Activated CD8-positive, alpha-beta memory T cell treated with anti-CD3 and anti-CD28 coated beads for 1 hour (primary cell): ENCODE results near the gene CD3G.
"Not testable (repeated sequence)": the region's sequence is repeated elsewhere in the genome, so short reads cannot be mapped to it uniquely, and the experiment has no call there.

Experiments used
- DNase-seq, 2 donors: peaks; one replicate each; pipeline ENCODE4 v3.0.0-alpha.2; 2020; ENCODE audit warnings: low read depth in 1 of 2; ENCODE audit errors: extremely low read depth in 1 of 2

Gene CD3G

DNA sequence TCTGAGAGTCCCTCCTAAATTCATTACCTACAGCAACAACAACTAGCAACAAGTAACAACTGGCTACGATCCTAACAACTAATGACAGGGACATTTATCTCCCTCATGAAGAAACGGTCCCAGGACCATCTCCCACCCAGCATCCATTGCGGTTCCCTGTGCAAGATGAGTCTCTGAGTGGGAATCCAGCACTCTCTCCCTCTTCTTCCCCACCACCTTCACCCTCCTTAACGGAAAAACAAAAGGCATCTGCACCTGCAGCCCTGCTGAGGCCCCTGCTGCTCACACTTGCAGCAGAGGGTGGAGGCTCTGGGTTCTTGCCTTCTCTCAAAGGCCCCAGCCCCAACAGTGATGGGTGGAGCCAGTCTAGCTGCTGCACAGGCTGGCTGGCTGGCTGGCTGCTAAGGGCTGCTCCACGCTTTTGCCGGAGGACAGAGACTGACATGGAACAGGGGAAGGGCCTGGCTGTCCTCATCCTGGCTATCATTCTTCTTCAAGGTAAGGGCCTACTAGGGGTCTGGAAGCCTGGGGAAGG lies at the start of gene CD3G:
CD3G (plus strand) TSS at position 364 of the 535 bp plus-strand sequence; CDS start at position 444, 80 bp downstream.
- peak; percentile 52 to 57 for DNase-seq

DNA sequence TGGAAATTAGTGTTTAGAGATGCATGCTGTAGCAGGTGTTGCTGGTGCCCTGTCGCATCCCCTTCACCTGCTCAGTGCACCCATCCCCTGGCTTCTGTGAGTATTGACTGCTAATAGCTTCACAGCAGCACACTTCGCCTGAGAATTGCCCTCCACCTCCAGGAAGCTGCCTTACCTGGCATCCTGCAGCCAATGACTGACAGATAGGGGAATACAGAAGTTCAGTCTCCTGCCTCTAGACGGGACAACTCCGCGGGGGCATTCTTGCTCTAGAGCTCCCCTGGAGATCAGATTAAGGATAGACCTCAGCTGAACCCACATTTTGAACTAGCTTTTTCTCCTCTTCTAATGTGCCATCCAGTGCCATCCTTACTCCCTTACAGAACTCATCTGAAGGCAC lies 48.9 kb upstream of the CD3G start:
- no peak for DNase-seq

- DNase-seq = no peak
Measured at GRCh38 chr11:118295815-118296454, 48.2 kb upstream of the CD3G start.

DNA sequence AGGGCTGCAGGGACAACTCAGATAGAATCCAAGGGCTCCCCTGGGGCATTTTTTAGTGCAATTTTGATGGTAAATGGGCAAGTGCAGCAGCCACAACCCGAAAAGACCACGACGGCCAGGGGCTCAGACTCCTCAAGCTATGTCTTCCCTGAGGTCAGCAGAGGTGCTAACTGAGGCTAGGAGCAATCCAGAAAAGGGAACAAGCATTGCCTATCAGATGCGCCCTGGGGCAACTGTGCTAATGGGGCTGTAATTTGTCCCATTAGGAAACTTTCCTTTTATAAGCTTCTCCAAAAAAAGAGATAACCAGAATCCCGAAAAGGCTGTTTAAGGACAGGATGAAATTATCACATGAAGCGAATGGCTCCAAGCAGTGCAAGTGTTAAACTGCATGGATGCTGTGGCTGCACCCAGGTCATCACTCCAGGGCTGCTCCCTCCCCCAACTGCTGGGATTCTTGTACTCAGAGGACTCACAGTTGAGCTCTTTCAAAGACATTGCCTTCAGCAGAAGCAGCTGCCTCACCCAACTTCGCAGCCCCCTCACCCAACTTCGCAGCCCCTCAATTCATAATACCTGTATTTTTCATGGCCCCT lies 42.4 kb upstream of the CD3G start:
- no peak for DNase-seq

- DNase-seq = no peak
Measured at GRCh38 chr11:118304227-118304567, 39.9 kb upstream of the CD3G start.

- peak; percentile 39 to 45 for DNase-seq
Measured at GRCh38 chr11:118304568-118305248, 39.4 kb upstream of the CD3G start, which contains the start of gene CD3E. TSS of gene CD3E (plus strand) at chr11:118304730. CDS start at chr11:118304953, 223 bp downstream.

GRCh38 chr11:118305726-118306125 lies 38.4 kb upstream of the CD3G start:
- DNase-seq = no peak

DNA sequence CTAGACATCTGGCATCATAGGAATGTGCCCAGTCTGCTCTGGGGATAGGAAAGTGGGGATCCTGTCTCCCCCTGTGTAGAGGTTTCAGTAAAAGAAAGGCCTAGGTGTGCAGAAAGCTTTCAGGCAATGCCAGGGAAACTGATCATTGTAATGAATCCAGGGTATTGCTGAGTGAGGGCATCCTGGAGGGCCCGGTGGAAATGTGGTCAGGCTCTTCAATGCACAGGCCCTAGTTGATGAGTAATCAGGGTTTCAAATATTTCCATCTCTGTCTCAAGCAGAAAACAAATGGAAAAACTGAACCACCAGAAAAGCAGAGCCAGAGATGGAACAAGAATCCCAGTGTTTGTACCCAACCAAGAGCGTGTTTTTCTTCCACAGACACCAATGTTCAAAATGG lies 37.6 kb upstream of the CD3G start:
- DNase-seq = peak; percentile 28 to 49

DNA sequence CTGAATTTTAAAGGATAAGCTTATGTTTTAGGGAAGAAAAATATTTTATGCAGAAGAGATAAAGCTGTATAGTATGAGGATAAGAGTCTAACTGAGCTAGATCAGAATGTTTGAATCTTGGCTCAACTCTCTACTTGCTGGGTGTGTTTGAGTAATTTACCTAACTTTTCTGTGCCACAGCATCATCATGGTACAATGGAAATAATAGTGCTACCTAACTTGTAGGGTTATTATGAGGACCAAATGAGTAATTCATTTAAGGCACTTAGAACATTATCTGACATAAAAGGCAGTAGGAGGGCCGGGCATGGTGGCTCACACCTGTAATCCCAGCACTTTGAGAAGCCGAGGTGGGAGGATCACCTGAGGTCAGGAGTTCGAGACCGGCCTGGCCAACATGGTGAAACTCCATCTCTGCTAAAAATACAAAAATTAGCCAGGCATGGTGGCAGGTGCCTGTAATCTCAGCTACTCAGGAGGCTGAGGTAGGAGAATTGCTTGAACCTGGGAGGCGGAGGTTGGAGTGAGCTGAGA lies 35.1 kb upstream of the CD3G start:
- not testable (repeated sequence) for DNase-seq

DNA sequence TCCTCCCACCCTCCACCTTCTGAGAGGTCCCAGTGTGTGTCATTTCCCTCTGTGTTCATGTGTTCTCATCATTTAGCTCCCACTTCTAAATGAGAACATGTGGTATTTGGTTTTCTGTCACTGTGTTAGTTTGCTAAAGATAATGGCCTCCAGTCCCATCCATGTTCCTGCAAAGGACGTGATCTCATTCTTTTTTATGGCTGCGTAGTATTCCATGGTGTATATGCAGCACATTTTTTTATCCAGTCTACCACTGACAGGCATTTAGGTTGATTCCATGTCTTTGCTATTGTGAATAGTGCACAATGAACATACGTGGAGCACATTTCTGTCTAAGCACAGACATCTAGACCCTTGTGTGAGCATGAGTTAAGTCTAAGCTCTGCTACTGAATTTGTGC lies 33.9 kb upstream of the CD3G start:
- DNase-seq = no peak

- no peak for DNase-seq
Measured at GRCh38 chr11:118310781-118311485, 33.2 kb upstream of the CD3G start.

DNA sequence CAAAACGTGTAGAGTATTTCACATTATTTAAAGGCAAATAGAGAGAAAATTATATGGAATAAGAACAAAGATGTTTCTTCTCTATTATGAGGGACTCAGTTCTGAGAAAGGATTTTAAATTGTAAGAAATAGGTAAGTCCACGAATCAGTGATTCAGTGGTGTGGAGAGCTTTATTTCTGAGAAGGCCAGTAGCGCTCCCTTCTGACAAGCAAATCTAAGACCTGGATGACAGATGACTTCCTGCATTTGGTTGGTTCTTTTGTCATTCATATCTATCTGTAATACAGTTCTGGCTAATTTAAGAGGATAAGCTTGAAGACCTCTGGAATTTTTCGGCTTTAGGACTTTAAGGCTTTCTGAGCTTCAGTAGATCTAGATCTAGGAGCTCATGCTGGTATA lies 32.6 kb upstream of the CD3G start:
- DNase-seq = no peak

DNA sequence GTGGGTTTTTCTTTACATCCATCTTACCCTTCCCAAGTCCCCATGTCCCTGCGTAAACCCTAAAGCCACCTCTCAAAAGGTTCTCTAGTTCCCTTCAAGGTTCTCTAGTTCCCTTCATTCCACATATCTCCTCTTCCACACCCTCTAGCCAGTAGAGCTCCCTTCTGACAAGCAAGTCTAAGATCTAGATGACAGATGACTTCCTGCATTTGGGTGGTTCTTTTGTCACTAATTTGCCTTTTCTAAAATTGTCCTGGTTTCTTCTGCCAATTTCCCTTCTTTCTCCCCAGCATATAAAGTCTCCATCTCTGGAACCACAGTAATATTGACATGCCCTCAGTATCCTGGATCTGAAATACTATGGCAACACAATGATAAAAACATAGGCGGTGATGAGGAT lies 31.8 kb upstream of the CD3G start:
- DNase-seq = no peak

DNA sequence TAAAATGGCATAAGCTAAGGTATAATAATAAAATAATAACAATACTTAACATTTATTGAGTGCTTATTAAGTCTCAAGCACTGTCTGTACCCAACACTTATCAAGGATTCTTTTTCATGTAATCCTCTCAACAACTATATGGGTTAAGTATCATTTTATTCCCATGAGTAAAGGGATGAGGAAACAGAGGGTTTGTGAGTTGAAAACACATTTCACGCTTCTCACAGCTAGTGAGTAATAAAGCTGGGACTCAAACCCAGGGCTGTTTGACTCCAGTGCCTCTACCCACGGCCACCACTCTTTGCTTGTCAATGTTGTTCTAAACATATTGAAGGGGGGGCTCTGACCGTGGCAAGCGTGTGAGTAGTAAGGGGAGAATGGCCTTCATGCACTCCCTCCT lies 30.9 kb upstream of the CD3G start:
- no peak for DNase-seq

GRCh38 chr11:118314988-118315411 lies 29.1 kb upstream of the CD3G start:
- no peak for DNase-seq

- DNase-seq = no peak
Measured at GRCh38 chr11:118318124-118318523, 26.0 kb upstream of the CD3G start.

DNA sequence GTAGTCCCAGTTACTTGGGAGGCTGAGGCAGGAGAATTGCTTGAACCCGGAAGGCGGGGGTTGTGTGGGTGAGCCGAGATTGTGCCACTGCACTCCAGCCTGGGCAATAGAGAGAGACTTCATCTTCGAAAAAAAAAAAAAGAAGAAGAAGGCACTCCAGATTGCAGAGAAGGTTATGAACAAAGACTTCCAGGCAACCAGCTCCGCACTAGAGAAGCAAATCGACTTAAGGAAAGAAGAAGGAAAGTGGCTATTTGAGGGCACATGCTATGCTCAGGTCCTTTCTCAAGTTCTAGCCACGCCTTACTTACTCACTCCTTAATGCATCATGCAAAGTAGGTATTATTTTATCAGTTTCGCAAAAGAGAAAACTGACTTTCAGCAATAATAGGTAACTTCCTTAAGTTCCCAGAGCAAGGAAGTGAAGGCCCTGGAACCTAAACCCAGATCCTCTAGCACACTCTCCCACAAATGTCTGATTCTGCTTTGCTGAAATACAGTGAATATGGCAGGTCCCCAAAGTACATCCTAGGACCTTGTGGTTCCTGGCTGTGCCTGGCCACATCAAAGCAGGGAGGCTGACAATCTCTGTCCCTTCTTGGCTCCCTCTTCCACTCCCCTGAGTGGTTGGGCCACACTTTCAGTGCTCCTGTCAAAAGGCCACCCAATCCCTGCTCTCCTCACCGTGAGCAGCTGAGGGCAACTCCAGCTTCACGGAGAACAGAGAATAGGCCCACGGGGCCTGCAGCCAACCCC lies 25.4 kb upstream of the CD3G start:
- DNase-seq = no peak

- no peak for DNase-seq
Measured at GRCh38 chr11:118319337-118319707, 24.8 kb upstream of the CD3G start.

- no peak for DNase-seq
Measured at GRCh38 chr11:118320515-118320914, 23.6 kb upstream of the CD3G start.

- no peak for DNase-seq
Measured at GRCh38 chr11:118321386-118322082, 22.6 kb upstream of the CD3G start.
